Tibial artery (tissue), 4 donors: ENCODE measurements around the gene LEMD1.

Source experiments
- DNase-seq, 2 donors: peaks; one replicate each; pipeline ENCODE4 v3.0.0-alpha.2; 2019
- H3K27ac ChIP-seq, 2 donors: fragments of 200-600 bp; sonication (generic) in 1 of 2; 1 replicate in 1 of 2; 2 replicates in 1 of 2; pipeline ENCODE4 v1.5.1; 2018 to 2019; ENCODE audit warnings: mild to moderate bottlenecking in 1 of 2
- H3K27me3 ChIP-seq, 2 donors: fragments of 200-600 bp; sonication (generic) in 1 of 2; one replicate each; pipeline versions ENCODE4 v1.5.1 to v1.6.0; 2016 to 2019
- H3K36me3 ChIP-seq, 3 donors: fragments of 200-600 bp; sonication (generic) in 2 of 3; one replicate each; pipeline ENCODE4 v1.5.1; 2016 to 2019; ENCODE audit warnings: mild to moderate bottlenecking in 2 of 3
- H3K4me1 ChIP-seq, 4 donors: fragments of 200-600 bp; sonication (generic) in 2 of 4; 1 replicate in 3 of 4; 2 replicates in 1 of 4; pipeline ENCODE4 v1.5.1; 2016 to 2019
- H3K4me3 ChIP-seq, 2 donors: fragments of 200-600 bp; sonication (generic) in 1 of 2; 1 replicate in 1 of 2; 2 replicates in 1 of 2; pipeline ENCODE4 v1.5.1; 2018 to 2019; ENCODE audit warnings: mild to moderate bottlenecking in 2 of 2
- H3K9me3 ChIP-seq, 3 donors: fragments of 200-600 bp; sonication (generic) in 1 of 3; one replicate each; pipeline ENCODE4 v1.5.1; 2016 to 2019
- CTCF ChIP-seq, 2 experiments: fragments of 200-600 bp in 1 of 2; fragments of 450-650 bp in 1 of 2; IDR thresholded peaks; one replicate each; pipeline ENCODE4 v1.5.1; 2017 to 2019; ENCODE audit warnings: antibody characterized with exemption in 2 of 2, mild to moderate bottlenecking in 1 of 2, moderate library complexity in 1 of 2
- intact Hi-C: fragments of 100-400 bp; cut with DNase I; formaldehyde crosslinking; loops from one replicate; pipeline ENCODE4 v1.15.0; 2023; ENCODE audit warnings: low total_unique reads

The LEMD1 gene

GRCh38 chr1:205373022-205373797, 48.6 kb downstream of the LEMD1 start:
- Histone ChIP-seq H3K36me3 (no peaks in the 10 kb centered on the region), H3K27me3 (no peaks in the 10 kb centered on the region), H3K27ac (no peak overlapping the region), H3K9me3 (no peaks in the 10 kb centered on the region), H3K4me1 (peaks cover 0 to 34% (median 21%) of the 10 kb centered on the region in 4 donors), H3K4me3 (no peak overlapping the region)
- no peak for DNase-seq
- TF ChIP-seq CTCF (IDR thresholded peaks at IDR 0.05), result no peak
- intact Hi-C loops, result no loop called here

- intact Hi-C loops, result no loop called here
- H3K9me3 ChIP-seq, result no peaks in the 10 kb centered on the region
- H3K36me3 ChIP-seq, result no peaks in the 10 kb centered on the region
- TF ChIP-seq CTCF (IDR thresholded peaks at IDR 0.05), result no peak
- H3K4me1 ChIP-seq, result peaks cover 0 to 34% (median 21%) of the 10 kb centered on the region in 4 donors
- H3K27ac ChIP-seq, result no peak overlapping the region
- no peak overlapping the region for H3K4me3 ChIP-seq
- DNase-seq, result no peak
- H3K27me3 ChIP-seq, result no peaks in the 10 kb centered on the region
Measured at GRCh38 chr1:205371871-205372660, 49.8 kb downstream of the LEMD1 start.

GRCh38 chr1:205370780-205371179, 51.1 kb downstream of the LEMD1 start:
- no peaks in the 10 kb centered on the region for H3K9me3 ChIP-seq
- H3K27ac ChIP-seq, result no peak overlapping the region
- intact Hi-C loops, result no loop called here
- peaks cover 0 to 34% (median 18%) of the 10 kb centered on the region in 4 donors for H3K4me1 ChIP-seq
- H3K27me3 ChIP-seq, result no peaks in the 10 kb centered on the region
- no peak for TF ChIP-seq CTCF (IDR thresholded peaks at IDR 0.05)
- H3K36me3 ChIP-seq, result no peaks in the 10 kb centered on the region
- DNase-seq, result no peak
- no peak overlapping the region for H3K4me3 ChIP-seq

- intact Hi-C loops, result no loop called here
- H3K4me3 ChIP-seq, result no peak overlapping the region
- H3K9me3 ChIP-seq, result no peaks in the 10 kb centered on the region
- no peaks in the 10 kb centered on the region for H3K27me3 ChIP-seq
- peaks cover 0 to 28% (median 14%) of the 10 kb centered on the region in 4 donors for H3K4me1 ChIP-seq
- no peaks in the 10 kb centered on the region for H3K36me3 ChIP-seq
- no peak overlapping the region for H3K27ac ChIP-seq
- no peak for TF ChIP-seq CTCF (IDR thresholded peaks at IDR 0.05)
- DNase-seq, result no peak
Measured at GRCh38 chr1:205369701-205370123, 52.1 kb downstream of the LEMD1 start.

- no peaks in the 10 kb centered on the region for H3K36me3 ChIP-seq
- H3K4me1 ChIP-seq, result peaks cover 0 to 16% (median 5%) of the 10 kb centered on the region in 4 donors
- DNase-seq, result no peak
- no peak overlapping the region for H3K27ac ChIP-seq
- no peak overlapping the region for H3K4me3 ChIP-seq
- H3K9me3 ChIP-seq, result no peaks in the 10 kb centered on the region
- intact Hi-C loops, result no loop called here
- H3K27me3 ChIP-seq, result no peaks in the 10 kb centered on the region
- TF ChIP-seq CTCF (IDR thresholded peaks at IDR 0.05), result no peak
Measured at GRCh38 chr1:205368478-205368877, 53.4 kb downstream of the LEMD1 start.
